GM19193 (cell line): ENCODE measurements around the gene VAPB.

ENCODE experiments used
- POLR2A ChIP-seq: IDR thresholded peaks from 4 replicates; pipeline ENCODE4 v1.6.1; 2011; ENCODE audit not compliant: insufficient read depth, insufficient read length; ENCODE audit errors: extremely low read depth

Gene VAPB

DNA sequence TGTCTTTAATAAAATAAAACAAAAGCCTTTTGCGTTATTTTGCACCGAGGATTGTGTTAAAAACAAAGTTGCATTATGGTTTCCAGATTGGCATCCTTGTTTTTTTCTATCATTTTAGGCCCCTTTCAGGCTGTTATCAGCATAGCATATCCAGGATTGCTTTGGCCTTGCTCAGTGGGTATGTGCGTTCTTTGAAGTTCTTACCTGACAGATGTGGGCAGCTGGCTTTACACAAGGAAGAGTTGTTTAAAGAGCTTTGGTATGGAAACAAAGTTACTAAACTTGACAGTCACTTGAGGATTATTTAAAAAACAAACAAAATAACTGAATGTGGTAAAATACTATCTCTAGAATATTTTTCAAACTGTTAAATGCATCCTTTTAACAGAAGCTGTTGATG lies 6.6 kb downstream of the VAPB start:
- no peak for TF ChIP-seq POLR2A

DNA sequence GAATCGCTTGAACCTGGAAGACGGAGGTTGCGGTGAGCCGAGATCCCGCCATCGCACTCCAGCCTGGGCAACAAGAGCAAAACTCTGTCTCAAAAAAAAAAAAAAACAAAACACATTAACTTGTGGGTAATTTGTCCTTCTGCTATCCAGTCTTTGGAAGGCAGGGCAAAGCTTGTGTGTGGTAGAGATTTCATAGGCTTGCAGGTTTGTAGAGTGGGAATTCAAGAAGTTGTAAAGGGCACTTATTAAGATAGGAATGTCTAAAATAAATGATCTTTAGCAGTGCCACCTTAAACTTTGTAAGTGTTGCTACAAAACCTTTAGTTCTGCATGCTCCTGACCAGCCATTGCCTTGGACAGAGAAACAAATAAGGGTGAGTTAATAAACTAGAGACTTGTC lies 8.4 kb downstream of the VAPB start:
- no peak for TF ChIP-seq POLR2A

DNA sequence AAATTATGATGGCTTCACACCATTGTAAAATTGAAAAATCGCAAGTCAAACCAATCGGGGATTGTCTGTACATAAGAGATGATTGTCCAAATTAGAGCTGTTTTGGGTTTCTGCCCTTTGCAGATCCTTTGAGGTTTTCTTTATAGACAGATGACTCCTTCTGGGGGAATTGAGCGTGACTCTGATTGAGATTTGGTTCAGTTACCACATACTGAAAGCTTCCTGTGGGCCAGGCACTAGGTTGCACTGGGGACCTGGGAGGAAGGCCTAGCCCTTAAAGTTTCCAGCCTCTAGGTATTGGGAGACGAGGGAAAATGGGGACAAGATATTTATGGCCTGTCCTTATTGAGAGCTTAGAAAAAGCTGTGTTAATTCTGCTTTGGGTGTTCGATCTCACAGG lies 9.2 kb downstream of the VAPB start:
- TF ChIP-seq POLR2A = no peak

DNA sequence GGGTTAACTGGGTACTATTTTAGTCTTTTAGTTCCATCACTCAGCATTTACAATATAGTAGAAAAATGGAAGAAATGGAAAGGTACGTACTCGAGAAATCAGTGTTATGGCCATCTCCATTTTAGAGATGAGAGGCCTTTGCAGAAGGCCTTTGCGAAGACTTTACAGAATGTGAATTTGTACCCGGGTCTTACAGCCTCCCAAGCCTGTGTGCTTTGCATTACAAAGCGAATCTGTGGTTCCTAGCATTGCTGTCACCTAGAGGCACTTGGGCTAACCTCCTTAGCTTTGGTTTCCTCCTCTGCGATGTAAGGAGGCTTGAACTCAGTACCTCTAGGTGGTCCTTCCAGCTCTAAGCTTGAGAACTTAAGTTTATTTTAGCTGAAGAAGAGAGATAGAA lies 10.9 kb downstream of the VAPB start:
- no peak for TF ChIP-seq POLR2A

DNA sequence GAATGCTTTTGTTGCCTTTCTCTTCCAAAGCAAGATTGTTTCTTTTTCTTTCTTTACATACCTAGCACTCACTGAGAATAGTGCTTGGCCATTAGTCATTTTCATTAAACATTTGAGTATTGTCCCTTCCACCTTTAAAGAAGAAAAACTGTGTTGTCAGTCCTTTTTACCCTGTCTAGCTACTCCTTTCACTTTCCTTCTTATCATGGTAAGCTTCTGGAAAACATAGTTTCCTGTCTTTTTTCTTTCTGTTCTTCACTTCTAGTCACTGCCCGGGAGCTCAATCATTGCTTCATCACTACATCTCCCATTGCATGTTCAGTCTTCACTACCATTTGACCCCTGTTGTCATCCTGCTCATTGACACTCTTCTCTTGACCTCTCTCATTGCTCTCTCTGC lies 12.1 kb downstream of the VAPB start:
- no peak for TF ChIP-seq POLR2A

DNA sequence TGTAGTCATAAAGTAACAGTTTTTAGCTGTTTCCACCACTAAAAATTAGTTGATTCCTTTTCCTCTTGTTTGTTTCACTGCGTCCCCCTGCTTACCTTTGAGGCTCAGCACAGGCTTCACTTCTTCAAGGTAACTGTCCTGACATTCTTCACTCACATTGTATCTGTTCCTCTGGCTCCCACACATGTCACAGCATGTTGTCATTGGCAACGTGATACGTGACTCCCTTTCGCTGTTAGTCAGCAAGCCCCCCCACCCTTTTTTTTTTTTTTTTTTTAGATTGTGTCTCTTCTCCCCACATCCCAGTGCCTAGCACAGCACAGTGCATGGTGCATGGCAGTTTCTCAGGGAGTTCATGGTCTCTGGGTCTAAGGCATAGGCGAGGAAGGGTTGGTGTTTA lies 13.3 kb downstream of the VAPB start:
- no peak for TF ChIP-seq POLR2A

DNA sequence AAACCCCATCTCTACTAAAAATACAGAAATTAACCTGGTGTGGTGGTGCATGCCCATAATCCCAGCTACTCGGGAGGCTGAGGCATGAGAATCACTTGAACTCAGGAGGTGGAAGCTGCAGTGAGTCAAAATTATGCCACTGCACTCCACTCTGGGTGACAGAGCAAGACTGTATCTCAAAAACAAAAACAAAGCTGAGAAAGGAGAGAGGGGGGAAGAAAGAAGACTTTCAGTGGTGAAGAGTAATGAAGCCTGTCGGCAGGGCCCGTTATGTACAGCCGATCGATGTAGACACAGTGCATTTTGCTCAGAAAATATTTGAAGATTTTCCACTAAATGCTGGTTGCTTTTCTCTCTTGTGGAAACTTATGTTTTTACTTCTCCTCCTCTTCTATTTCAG lies 13.8 kb downstream of the VAPB start:
- no peak for TF ChIP-seq POLR2A

DNA sequence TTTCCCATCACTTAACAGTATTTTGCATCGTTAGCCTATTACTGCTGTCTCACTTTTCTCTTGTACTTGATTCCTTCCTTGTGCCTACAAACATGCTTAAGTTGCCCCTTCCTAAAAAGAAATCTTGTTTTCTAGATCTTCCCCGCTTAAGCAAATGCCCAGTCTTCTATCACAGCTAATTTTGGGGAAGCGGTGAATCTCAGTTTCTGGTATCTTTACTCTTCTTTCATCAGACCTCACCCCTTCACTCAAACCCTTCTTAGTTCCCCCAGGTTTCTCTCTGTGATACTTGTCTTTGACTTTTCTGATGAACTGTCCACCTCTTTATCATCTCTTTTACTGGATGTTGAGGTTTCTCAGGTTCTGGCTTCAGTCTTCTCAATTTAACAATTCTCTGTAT lies 14.2 kb downstream of the VAPB start:
- TF ChIP-seq POLR2A = no peak

DNA sequence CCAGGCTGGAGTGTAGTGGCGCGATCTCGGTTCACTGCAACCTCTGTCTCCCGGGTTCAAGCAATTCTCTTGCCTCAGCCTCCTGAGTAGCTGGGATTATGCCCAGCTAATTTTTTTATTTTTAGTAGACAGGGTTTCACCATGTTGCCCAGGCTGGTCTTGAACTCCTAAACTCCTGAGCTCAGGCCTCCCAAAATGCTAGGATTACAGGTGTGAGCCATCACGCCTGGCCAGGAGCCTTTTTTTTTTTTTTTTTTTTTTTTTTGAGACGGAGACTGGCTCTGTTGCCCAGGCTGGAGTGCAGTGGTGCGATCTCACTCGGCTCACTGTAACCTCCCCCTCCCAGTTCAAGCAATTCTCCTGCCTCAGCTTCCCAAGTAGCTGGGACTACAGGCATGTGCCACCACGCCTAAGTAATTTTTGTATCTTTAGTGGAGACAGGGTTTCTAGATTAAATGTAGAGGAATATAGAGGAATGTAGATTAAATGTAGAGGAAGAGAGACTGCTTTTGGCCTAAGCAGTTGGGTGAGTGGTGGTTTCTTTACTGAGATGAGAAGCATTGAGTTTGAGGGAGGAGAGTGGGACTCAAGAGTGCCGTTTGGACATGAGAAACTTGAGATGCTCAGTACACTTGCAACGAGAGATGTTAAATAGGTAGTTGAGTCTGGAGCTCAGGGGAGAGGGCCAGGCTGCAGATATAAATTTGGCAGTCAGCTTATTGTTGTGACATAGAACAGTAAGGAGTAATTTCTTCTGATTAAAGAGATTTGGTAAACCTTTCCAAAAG lies 16.7 kb downstream of the VAPB start:
- no peak for TF ChIP-seq POLR2A

DNA sequence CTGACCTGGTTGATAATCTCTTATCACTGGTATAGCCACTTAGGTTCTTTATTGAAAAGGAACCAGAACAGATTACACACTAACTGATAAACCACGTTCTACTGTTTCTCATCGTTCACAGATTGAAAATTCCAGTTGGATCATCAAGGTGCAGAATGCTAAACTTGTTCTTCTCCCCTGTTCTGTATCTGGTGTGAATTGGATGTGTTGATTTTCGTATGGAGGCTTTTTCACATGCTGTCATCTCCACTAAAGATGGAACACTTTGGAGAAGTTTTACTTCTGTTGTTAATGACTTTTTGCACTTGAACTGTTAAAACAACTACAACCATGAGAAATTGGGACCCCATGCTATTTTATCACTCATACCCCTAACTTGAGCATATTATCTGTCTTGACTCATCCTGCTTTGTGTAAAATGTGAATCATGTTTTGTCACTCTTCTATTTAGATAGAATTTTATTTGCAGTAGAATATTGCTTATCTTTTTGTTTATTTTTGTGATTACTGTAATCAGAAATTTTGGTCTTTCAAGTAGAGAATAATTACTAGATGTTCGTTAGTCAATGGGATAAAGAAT lies 17.5 kb downstream of the VAPB start:
- TF ChIP-seq POLR2A = no peak

DNA sequence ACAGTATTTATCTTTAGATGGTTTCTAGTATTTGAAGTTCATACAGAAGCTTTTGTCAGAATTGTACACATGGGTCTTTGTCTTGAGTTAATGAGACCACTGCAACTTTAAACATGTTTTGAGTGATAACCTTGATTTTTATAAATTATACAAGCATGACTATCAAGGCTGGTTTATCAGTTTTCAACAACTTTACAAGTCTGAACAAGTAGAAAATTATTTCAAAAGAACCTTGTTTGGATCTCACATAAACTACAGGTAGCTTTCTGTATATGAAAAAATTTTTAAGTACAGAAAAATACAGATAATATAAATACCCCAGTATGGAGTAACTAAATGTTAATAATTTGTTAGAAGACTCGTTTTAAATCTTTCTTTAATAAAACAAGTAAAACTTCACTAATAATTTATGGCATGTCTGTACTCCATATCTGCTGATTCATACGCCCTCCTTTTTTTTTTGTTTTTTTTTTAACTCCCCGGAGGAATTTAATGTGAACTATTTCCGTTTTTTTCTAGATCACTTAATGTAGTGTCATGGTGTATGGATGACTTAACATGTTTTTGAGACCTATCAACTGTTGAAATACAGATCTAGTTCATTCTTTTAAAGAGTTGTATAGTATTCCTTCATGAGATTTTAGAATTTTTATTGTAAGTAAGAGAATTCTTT lies 18.3 kb downstream of the VAPB start:
- no peak for TF ChIP-seq POLR2A

DNA sequence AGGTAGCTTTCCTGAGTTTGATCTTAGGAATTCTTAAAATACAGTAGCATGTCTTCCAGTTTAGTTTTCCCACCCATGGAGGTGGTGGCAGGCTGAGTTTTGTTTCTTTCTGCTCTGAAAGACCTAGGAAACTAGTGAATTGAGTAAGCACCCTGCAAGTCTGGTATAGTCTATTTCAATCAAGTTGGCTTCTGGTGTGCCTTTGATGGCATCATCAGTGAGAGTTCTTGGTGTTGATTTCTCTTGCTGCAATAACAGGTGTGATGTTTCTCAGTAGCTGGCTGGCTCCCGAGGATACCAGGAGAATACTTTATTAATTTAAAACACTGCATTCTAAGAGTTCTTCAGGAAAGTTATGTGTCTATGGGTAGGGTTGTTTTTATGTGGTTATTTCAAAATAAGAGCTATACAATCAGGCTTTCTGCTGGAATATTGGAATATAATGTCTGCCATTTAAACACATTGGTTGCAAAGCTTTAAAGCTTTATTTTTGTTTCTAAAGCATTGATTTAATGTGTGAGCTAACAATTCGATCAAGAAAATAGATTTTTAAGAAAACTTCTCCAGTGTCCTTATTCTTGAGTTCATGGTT lies 19.0 kb downstream of the VAPB start:
- no peak for TF ChIP-seq POLR2A

DNA sequence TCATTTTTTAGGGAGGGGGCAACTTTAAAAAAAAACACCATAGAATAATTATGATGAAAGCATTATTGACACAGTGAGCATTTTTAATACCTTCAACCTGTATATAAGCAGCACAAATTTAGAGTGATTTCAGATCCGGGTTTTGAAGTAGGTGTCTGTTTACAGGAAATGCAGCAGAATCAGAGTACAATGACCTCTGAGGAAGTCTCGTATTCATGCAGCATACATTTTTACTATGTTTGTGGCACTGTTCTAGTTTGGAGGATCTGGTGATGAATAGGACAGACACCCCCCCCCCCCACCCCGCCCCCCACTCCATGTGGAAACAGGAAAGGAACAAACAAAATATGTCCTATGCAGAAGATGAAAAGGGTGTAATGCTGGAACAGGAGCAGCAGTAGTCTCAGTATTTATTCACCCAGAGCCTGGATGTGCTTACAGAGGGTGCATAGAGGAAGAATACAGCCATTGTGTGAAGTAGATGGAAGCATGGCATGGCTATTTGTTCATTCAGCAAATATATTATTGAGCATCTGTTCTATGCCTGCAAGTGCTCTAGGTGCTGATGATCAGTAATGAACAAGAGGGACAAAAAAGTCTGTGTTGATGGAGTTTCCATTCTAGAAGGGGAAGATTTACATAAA lies 19.7 kb downstream of the VAPB start:
- TF ChIP-seq POLR2A = no peak

DNA sequence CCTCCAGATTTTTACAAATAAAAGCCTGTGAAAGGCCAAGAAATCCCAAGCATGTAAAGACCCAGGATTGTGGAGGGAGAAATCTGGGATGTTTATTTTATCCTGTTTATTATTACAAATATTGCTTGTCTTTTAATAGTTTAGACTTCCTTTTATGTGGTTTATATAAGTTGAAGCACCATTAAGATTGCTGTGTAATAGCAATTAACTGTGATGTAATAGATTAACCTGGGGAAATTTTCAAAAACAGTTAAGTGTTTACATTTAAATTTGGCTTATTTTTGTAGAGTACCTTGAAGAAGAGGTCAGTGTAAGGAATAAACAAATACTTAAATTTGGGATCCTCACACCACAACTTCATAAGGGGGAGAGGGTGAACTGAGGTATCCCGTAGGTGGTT lies 27.0 kb downstream of the VAPB start:
- no peak for TF ChIP-seq POLR2A

DNA sequence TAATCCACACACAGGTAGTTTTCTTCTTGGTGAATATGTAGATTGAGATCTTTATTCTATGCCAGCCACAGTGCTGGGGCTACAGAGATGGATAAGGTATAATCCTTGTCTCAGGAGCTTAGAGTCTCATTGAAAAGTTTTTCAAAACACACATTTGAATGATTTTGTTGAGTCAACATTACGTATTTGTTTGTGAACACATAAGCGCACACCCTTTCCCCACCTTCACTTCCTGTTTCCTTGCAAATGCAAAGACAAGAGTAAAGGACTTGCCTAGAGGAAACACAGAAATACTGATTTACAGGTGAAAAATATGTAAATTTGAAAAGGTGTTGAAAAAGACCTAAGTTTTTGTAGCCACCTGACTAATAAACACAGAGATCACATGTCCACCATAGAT lies 27.8 kb downstream of the VAPB start:
- TF ChIP-seq POLR2A = no peak
